CD4-positive, CD25-positive, alpha-beta regulatory T cell (primary cell): Measurements from ENCODE around the gene AP5Z1. TPM values are rescaled to one million over a fixed set of nuclear protein-coding genes. Genes with fewer than 3 reads are reported as not detected.

Source experiments
- ATAC-seq, 2 donors: fragments of 150-1000 bp; cut with Tn5 transposase; one replicate each; pipeline ENCODE4 v1.10.0; 2021; ENCODE audit warnings: low read depth in 2 of 2, moderate number of reproducible peaks in 2 of 2, moderate library complexity in 1 of 2
- DNase-seq, 3 donors: peaks; one replicate each; pipeline versions ENCODE4 v3.0.0 to v3.0.0-alpha.2; 2012 to 2022; ENCODE audit warnings: mixed read lengths in 1 of 3
- H3K27ac ChIP-seq: one replicate; pipeline ENCODE4 v1.7.0; 2013; ENCODE audit warnings: mild to moderate bottlenecking, low read length; ENCODE audit not compliant: insufficient read depth, poor library complexity, severe bottlenecking
- H3K27me3 ChIP-seq: one replicate; pipeline ENCODE4 v1.7.0; 2013; ENCODE audit warnings: low read length; ENCODE audit not compliant: control insufficient read depth, insufficient read depth
- H3K36me3 ChIP-seq: one replicate; pipeline ENCODE4 v1.7.0; 2013; ENCODE audit warnings: mild to moderate bottlenecking, low read length, moderate library complexity; ENCODE audit not compliant: control insufficient read depth, insufficient read depth
- H3K4me1 ChIP-seq: 2 replicates; pipeline ENCODE4 v1.7.0; 2013; ENCODE audit warnings: mild to moderate bottlenecking, low read length; ENCODE audit not compliant: insufficient read depth, control insufficient read depth, poor library complexity, severe bottlenecking
- H3K4me3 ChIP-seq: one replicate; pipeline ENCODE4 v1.7.0; 2013; ENCODE audit warnings: low read depth, mild to moderate bottlenecking, low read length, moderate library complexity
- H3K9me3 ChIP-seq, 2 experiments: 1 replicate in 1 of 2; 2 replicates in 1 of 2; pipeline ENCODE4 v1.7.0; 2013; ENCODE audit warnings: low read length in 2 of 2, mild to moderate bottlenecking in 1 of 2, moderate library complexity in 1 of 2; ENCODE audit not compliant: control insufficient read depth in 2 of 2
- H3K27ac Mint-ChIP-seq, 3 donors: one replicate each; pipeline ENCODE4 v1.8.0; 2020 to 2022; ENCODE audit warnings: mild to moderate bottlenecking in 3 of 3, mixed read lengths in 3 of 3, moderate library complexity in 2 of 3
- H3K27me3 Mint-ChIP-seq: one replicate; pipeline ENCODE4 v1.8.0; 2022; ENCODE audit warnings: mild to moderate bottlenecking, mixed read lengths
- H3K36me3 Mint-ChIP-seq: one replicate; pipeline ENCODE4 v1.8.0; 2020; ENCODE audit warnings: mixed read lengths
- H3K4me1 Mint-ChIP-seq, 4 donors: one replicate each; pipeline ENCODE4 v1.8.0; 2020 to 2022; ENCODE audit warnings: mixed read lengths in 4 of 4, mild to moderate bottlenecking in 1 of 4
- H3K4me3 Mint-ChIP-seq, 4 donors: one replicate each; pipeline ENCODE4 v1.8.0; 2020 to 2022; ENCODE audit warnings: mild to moderate bottlenecking in 4 of 4, mixed read lengths in 4 of 4, moderate library complexity in 3 of 4
- H3K9me3 Mint-ChIP-seq, 7 donors: one replicate each; pipeline ENCODE4 v1.8.0; 2020 to 2022; ENCODE audit warnings: mixed read lengths in 7 of 7, mild to moderate bottlenecking in 3 of 7, moderate library complexity in 2 of 7
- polyA plus RNA-seq, 4 donors: library from polyadenylated mRNA; unstranded; fragments of 300-500 nt; fragmentation: Illumina TruSeq; gene quantifications; one replicate each; pipeline ENCODE4 v1.2.3, GENCODE V29; 2021
- total RNA-seq: library from RNA; stranded (reverse); gene quantifications from one replicate; pipeline ENCODE4 v1.2.3, GENCODE V29; 2022

AP5Z1 gene
- total and polyA plus RNA-seq, 5 donors from 2014 or later, result 36.3 to 130 (median 47.1) TPM

DNA sequence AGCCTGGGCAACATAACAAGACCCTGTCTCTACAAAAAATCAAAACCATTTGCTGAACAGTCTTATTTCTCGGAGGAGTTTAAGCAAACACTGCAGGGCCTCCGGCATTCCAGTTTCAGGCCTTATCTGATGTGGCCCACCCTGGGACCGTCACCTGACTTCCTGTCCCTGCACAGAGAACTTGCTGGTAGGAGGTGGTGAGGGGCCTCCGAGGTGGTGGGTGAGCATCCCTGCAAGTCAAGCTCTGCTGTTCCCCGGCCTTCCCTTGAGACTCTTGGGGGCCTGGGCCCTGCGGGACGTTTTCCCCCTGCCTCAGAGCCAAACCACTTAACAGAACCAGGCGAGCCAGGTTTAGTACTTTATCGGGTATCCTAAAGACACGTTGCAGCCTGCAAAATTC is 44.5 kb upstream of the AP5Z1 start:
- Histone ChIP-seq H3K36me3 (peaks cover 13% of the 10 kb centered on the region), H3K4me3 (no peak overlapping the region), H3K4me1 (peaks cover 9% of the 10 kb centered on the region), H3K9me3 (no peaks in the 10 kb centered on the region), H3K27me3 (no peaks in the 10 kb centered on the region), H3K27ac (no peak overlapping the region)
- peak overlapping the region in 1 of 3 donors; percentile 46 for H3K27ac Mint-ChIP-seq
- DNase-seq (no peak), ATAC-seq (no peak)
- H3K9me3 Mint-ChIP-seq, result no peaks in the 10 kb centered on the region
- peaks cover 2 to 61% (median 18%) of the 10 kb centered on the region in 4 donors for H3K4me1 Mint-ChIP-seq
- peak overlapping the region in 1 of 4 donors; percentile 59 for H3K4me3 Mint-ChIP-seq
- no peaks in the 10 kb centered on the region for H3K27me3 Mint-ChIP-seq
- H3K36me3 Mint-ChIP-seq, result peaks cover 15% of the 10 kb centered on the region

- H3K27me3 Mint-ChIP-seq, result no peaks in the 10 kb centered on the region
- no peaks in the 10 kb centered on the region for H3K9me3 Mint-ChIP-seq
- peak overlapping the region in 2 of 3 donors; percentile 57 to 65 for H3K27ac Mint-ChIP-seq
- Histone ChIP-seq H3K27me3 (no peaks in the 10 kb centered on the region), H3K36me3 (peaks cover 13% of the 10 kb centered on the region), H3K9me3 (no peaks in the 10 kb centered on the region), H3K27ac (no peak overlapping the region), H3K4me3 (no peak overlapping the region), H3K4me1 (peaks cover 9% of the 10 kb centered on the region)
- ATAC-seq, result no peak
- DNase-seq, result no peak
- peaks cover 15% of the 10 kb centered on the region for H3K36me3 Mint-ChIP-seq
- H3K4me1 Mint-ChIP-seq, result peaks cover 0 to 59% (median 17%) of the 10 kb centered on the region in 4 donors
- no peak overlapping the region for H3K4me3 Mint-ChIP-seq
These were observed 43.6 kb upstream of the AP5Z1 start for GRCh38 chr7:4731803-4732202.

DNA sequence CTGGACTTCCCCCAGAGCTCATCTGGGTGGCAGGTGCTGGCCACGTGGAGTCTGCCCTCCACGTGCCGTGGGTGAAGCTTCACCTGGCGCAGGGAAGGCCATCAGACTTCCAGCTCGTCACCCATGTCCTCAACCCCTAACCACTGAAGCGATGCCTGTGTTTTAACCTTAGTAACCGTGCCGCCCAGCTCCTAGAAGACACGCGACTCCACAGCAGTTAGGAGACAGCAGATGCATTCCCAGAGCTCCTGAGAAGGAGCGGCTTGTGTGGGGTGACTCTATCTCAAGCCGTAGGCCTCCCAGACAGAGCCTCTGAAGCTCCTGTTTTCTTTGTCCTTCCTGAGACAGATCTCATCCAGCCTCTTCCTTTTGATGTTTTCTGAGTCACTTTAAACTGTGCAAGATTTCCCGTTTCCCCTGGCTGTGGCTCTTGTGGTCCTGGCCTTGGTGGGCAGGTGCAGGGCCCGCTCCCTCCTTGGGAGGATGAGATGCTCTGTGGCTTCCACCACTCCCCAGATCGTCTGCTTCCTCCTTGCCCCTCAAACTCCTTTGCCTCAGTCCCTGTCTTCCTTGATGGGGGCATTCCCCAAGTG is 41.4 kb upstream of the AP5Z1 start:
- no peaks in the 10 kb centered on the region for H3K9me3 ChIP-seq
- no peaks in the 10 kb centered on the region for H3K27me3 ChIP-seq
- H3K36me3 Mint-ChIP-seq, result peaks cover 15% of the 10 kb centered on the region
- H3K4me3 ChIP-seq, result no peak overlapping the region
- H3K27me3 Mint-ChIP-seq, result no peaks in the 10 kb centered on the region
- DNase-seq, result no peak
- H3K4me3 Mint-ChIP-seq, result no peak overlapping the region
- ATAC-seq, result no peak
- H3K27ac Mint-ChIP-seq, result peak overlapping the region in 2 of 3 donors; percentile 82 to 85
- peaks cover 5% of the 10 kb centered on the region for H3K36me3 ChIP-seq
- no peaks in the 10 kb centered on the region for H3K9me3 Mint-ChIP-seq
- peaks cover 17% of the 10 kb centered on the region for H3K4me1 ChIP-seq
- H3K4me1 Mint-ChIP-seq, result peaks cover 4 to 69% (median 26%) of the 10 kb centered on the region in 4 donors
- no peak overlapping the region for H3K27ac ChIP-seq

- peaks cover 15% of the 10 kb centered on the region for H3K36me3 Mint-ChIP-seq
- H3K9me3 Mint-ChIP-seq, result peaks cover 0 to 2% (median 0%) of the 10 kb centered on the region in 7 donors
- Histone ChIP-seq H3K27me3 (no peaks in the 10 kb centered on the region), H3K4me1 (peaks cover 25% of the 10 kb centered on the region), H3K4me3 (no peak overlapping the region), H3K27ac (no peak overlapping the region), H3K9me3 (no peaks in the 10 kb centered on the region), H3K36me3 (peaks cover 5% of the 10 kb centered on the region)
- H3K4me1 Mint-ChIP-seq, result peaks cover 12 to 76% (median 34%) of the 10 kb centered on the region in 4 donors
- peak overlapping the region in 1 of 3 donors; percentile 85 for H3K27ac Mint-ChIP-seq
- H3K27me3 Mint-ChIP-seq, result no peaks in the 10 kb centered on the region
- H3K4me3 Mint-ChIP-seq, result no peak overlapping the region
- ATAC-seq (no peak), DNase-seq (no peak)
These were observed 40.7 kb upstream of the AP5Z1 start for GRCh38 chr7:4734587-4735345.

- DNase-seq (no peak), ATAC-seq (no peak)
- Histone ChIP-seq H3K4me1 (peaks cover 22% of the 10 kb centered on the region), H3K27ac (no peak overlapping the region), H3K27me3 (no peaks in the 10 kb centered on the region), H3K36me3 (peaks cover 15% of the 10 kb centered on the region), H3K4me3 (no peak overlapping the region), H3K9me3 (no peaks in the 10 kb centered on the region)
- no peaks in the 10 kb centered on the region for H3K27me3 Mint-ChIP-seq
- H3K27ac Mint-ChIP-seq, result peak overlapping the region in 1 of 3 donors; percentile 47
- H3K9me3 Mint-ChIP-seq, result peaks cover 0 to 2% (median 0%) of the 10 kb centered on the region in 7 donors
- H3K4me1 Mint-ChIP-seq, result peaks cover 17 to 70% (median 36%) of the 10 kb centered on the region in 4 donors
- H3K36me3 Mint-ChIP-seq, result peaks cover 16% of the 10 kb centered on the region
- H3K4me3 Mint-ChIP-seq, result no peak overlapping the region
These were observed 38.1 kb upstream of the AP5Z1 start for GRCh38 chr7:4737300-4737699.

DNA sequence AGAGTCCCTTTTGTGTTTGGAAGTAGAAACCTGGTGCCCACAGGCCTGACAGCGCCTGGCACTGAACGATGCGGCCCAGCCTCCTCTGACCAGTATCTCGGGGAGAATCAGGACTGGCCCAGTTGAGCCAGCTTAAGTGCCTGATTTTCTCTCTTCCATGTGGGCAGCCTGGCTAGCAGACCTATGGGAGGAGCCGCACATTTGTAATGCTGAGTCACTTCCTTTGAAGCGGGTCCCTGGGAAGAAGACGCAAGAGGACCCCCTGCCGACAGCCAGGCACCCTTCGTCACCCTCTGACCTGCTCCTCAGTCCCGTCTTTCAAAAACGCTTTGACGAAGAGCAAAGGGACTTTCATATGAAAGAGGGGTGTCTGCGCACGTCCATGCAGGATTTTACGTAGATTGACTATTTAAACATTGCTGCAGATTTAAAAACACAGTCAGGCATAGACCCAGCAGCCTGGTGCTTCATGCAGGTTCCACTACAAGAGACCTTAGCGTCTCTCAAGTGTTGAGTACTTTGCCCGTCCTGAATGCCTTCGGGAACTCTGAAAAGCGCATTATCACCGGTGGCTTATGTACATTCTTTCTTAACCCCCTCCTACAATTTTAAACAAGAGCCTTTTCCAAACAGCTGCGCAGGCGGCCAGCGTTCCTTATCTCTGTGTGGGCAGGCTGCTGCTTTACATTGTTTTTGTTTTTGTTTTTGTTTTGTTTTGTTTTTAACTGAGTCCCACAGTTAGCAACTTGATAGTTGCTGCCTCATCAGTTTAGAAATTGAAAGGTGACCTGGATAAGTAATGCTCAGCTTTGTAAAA is 36.5 kb upstream of the AP5Z1 start:
- H3K9me3 Mint-ChIP-seq, result peaks cover 0 to 2% (median 0%) of the 10 kb centered on the region in 7 donors
- peak overlapping the region; percentile 79 to 90 (median 82) for H3K4me3 Mint-ChIP-seq
- H3K36me3 Mint-ChIP-seq, result peaks cover 9% of the 10 kb centered on the region
- H3K4me3 ChIP-seq, result peak overlapping the region; percentile 57
- ATAC-seq, result no peak
- H3K27ac Mint-ChIP-seq, result peak overlapping the region; percentile 67 to 94 (median 91)
- peak overlapping the region; percentile 30 for H3K27ac ChIP-seq
- H3K4me1 Mint-ChIP-seq, result peaks cover 17 to 72% (median 35%) of the 10 kb centered on the region in 4 donors
- H3K9me3 ChIP-seq, result no peaks in the 10 kb centered on the region
- peaks cover 22% of the 10 kb centered on the region for H3K36me3 ChIP-seq
- H3K27me3 Mint-ChIP-seq, result no peaks in the 10 kb centered on the region
- peak in 1 of 3 donors; percentile 49 for DNase-seq
- H3K27me3 ChIP-seq, result no peaks in the 10 kb centered on the region
- H3K4me1 ChIP-seq, result peaks cover 19% of the 10 kb centered on the region

- H3K4me3 ChIP-seq, result peak overlapping the region; percentile 57
- ATAC-seq, result peak; percentile 44 to 46
- H3K36me3 ChIP-seq, result peaks cover 22% of the 10 kb centered on the region
- Mint-ChIP-seq H3K4me1 (peaks cover 24 to 73% (median 39%) of the 10 kb centered on the region in 4 donors), H3K36me3 (peaks cover 9% of the 10 kb centered on the region), H3K4me3 (peak overlapping the region; percentile 79 to 90 (median 82)), H3K9me3 (peaks cover 0 to 2% (median 0%) of the 10 kb centered on the region in 7 donors), H3K27ac (peak overlapping the region; percentile 67 to 94 (median 91)), H3K27me3 (no peaks in the 10 kb centered on the region)
- H3K27ac ChIP-seq, result peak overlapping the region; percentile 30
- no peaks in the 10 kb centered on the region for H3K9me3 ChIP-seq
- peaks cover 22% of the 10 kb centered on the region for H3K4me1 ChIP-seq
- no peaks in the 10 kb centered on the region for H3K27me3 ChIP-seq
- DNase-seq, result peak; percentile 26 to 62 (median 38)
These were observed 35.9 kb upstream of the AP5Z1 start for GRCh38 chr7:4739528-4739992.
